Endothelial cell of umbilical vein (primary cell): ENCODE results near the gene CRIM1. TPM values are rescaled to one million over a fixed set of nuclear protein-coding genes. Genes with fewer than 3 reads are reported as not detected.
A peak's percentile ranks its signal among the peaks of the same experiment; 100 is the strongest.

Experiments
- BruUV-seq: library from RNA; stranded (reverse); fragments of 400-500 nt; replicated peaks from 2 replicates; lab custom pipeline; 2021; lab: Mats Ljungman, UMichigan
- CTCF ChIA-PET: fragments of 300-600, 350-600 bp; sonication (Branson Sonifier 250); formaldehyde crosslinking; loops from one replicate; lab custom pipeline; 2021; ENCODE audit warnings: antibody characterized with exemption, inconsistent platforms; lab: Charles Lee
- POLR2A ChIA-PET: fragments of 300-600, 350-600 bp; sonication (Branson Sonifier 250); formaldehyde crosslinking; loops from one replicate; lab custom pipeline; 2021; ENCODE audit warnings: antibody characterized with exemption, inconsistent platforms; lab: Charles Lee
- DNase-seq: peaks from one replicate; pipeline ENCODE4 v3.0.0-alpha.2; 2011; ENCODE audit warnings: low read depth, low spot score
- FAIRE-seq: peaks from 2 replicates; lab custom pipeline; 2011; peaks lifted over from hg19 to GRCh38; lab: Jason Lieb, UNC
- H2AFZ ChIP-seq: 2 replicates; pipeline ENCODE4 v1.6.0; 2012; ENCODE audit warnings: low read depth, low read length, control low read depth, inconsistent platforms
- H3K27ac ChIP-seq: 2 replicates; pipeline ENCODE4 v1.5.1; 2011; ENCODE audit warnings: low read depth, mild to moderate bottlenecking, control low read depth, low read length, moderate library complexity; ENCODE audit not compliant: insufficient read depth
- H3K27me3 ChIP-seq, 2 experiments: 2 replicates each; pipeline versions ENCODE4 v1.6.0 to v1.6.1; 2011; ENCODE audit warnings: low read length in 2 of 2, mixed read lengths in 1 of 2; ENCODE audit not compliant: control insufficient read depth in 2 of 2, insufficient read depth in 2 of 2
- H3K36me3 ChIP-seq, 2 experiments: 2 replicates in 1 of 2; 3 replicates in 1 of 2; pipeline ENCODE4 v1.5.1; 2011; ENCODE audit warnings: low read length in 2 of 2, mild to moderate bottlenecking in 1 of 2, moderate library complexity in 1 of 2; ENCODE audit not compliant: control insufficient read depth in 2 of 2, insufficient read depth in 2 of 2; ENCODE audit errors: extremely low read depth in 1 of 2
- H3K4me1 ChIP-seq: 3 replicates; pipeline ENCODE4 v1.5.1; 2011; ENCODE audit warnings: mild to moderate bottlenecking, low read length; ENCODE audit not compliant: control insufficient read depth, insufficient read depth; ENCODE audit errors: extremely low read depth
- H3K4me2 ChIP-seq: 2 replicates; pipeline ENCODE4 v1.6.1; 2011; ENCODE audit warnings: low read length, control low read depth, mixed read lengths; ENCODE audit not compliant: insufficient read depth
- H3K4me3 ChIP-seq, 3 experiments: fragments of 200-600 bp in 1 of 3; sonication (generic), shearing (Covaris generic) in 1 of 3; replicated peaks in 1 of 3; 2 replicates each; pipeline ENCODE4 v1.5.1; 2011 to 2016; ENCODE audit warnings: control low read depth in 3 of 3, low read length in 3 of 3, mild to moderate bottlenecking in 2 of 3, inconsistent platforms in 1 of 3, low read depth in 1 of 3, moderate library complexity in 1 of 3; ENCODE audit not compliant: insufficient read depth in 1 of 3
- H3K79me2 ChIP-seq: 2 replicates; pipeline ENCODE4 v1.6.0; 2012; ENCODE audit warnings: low read length, inconsistent platforms; ENCODE audit not compliant: control insufficient read depth, insufficient read depth
- H3K9ac ChIP-seq: replicated peaks from 2 replicates; pipeline ENCODE3; 2011; ENCODE audit warnings: low read length, control low read depth; ENCODE audit not compliant: insufficient read depth; ENCODE audit errors: extremely low read depth
- H3K9me1 ChIP-seq: replicated peaks from 3 replicates; pipeline ENCODE4 v1.6.0; 2011; ENCODE audit warnings: mild to moderate bottlenecking, low read length; ENCODE audit not compliant: control insufficient read depth, insufficient read depth; ENCODE audit errors: extremely low read depth
- H3K9me3 ChIP-seq: replicated peaks from 2 replicates; pipeline ENCODE4 v1.5.1; 2012; ENCODE audit warnings: low read length, inconsistent platforms; ENCODE audit not compliant: control insufficient read depth, insufficient read depth
- H4K20me1 ChIP-seq: replicated peaks from 2 replicates; pipeline ENCODE3; 2011; ENCODE audit warnings: mild to moderate bottlenecking, low read length; ENCODE audit not compliant: control insufficient read depth, insufficient read depth; ENCODE audit errors: extremely low read depth
- EZH2 ChIP-seq: IDR thresholded peaks from 2 replicates; pipeline ENCODE4 v1.6.1; 2012; ENCODE audit warnings: borderline replicate concordance, low read depth, mild to moderate bottlenecking, moderate library complexity, low read length, inconsistent platforms; ENCODE audit not compliant: severe bottlenecking
- FOS ChIP-seq: IDR thresholded peaks from 2 replicates; pipeline ENCODE4 v1.6.1; 2011; ENCODE audit warnings: mild to moderate bottlenecking, low read length, moderate library complexity, borderline replicate concordance; ENCODE audit not compliant: insufficient read depth
- GATA2 ChIP-seq: IDR thresholded peaks from 2 replicates; pipeline ENCODE4 v1.7.0; 2011; ENCODE audit warnings: low read depth, mild to moderate bottlenecking, moderate library complexity, mixed read lengths, low read length; ENCODE audit not compliant: insufficient read length, insufficient read depth
- JUN ChIP-seq: IDR thresholded peaks from 2 replicates; pipeline ENCODE4 v1.6.1; 2011; ENCODE audit warnings: borderline replicate concordance, low read depth; ENCODE audit not compliant: insufficient read length, insufficient read depth
- POLR2A ChIP-seq: IDR thresholded peaks from 2 replicates; pipeline ENCODE4 v1.6.1; 2012; ENCODE audit warnings: low read depth, mild to moderate bottlenecking, control low read depth, low read length
- dilution Hi-C: fragments of 300-500 bp; cut with MboI; formaldehyde crosslinking; loops from one replicate; pipeline ENCODE4 v1.15.0; 2019; ENCODE audit warnings: low sequenced_read_pairs; ENCODE audit not compliant: extremely low pct_ligation_motif_present
- intact Hi-C: fragments of 100-400 bp; cut with micrococcal nuclease; formaldehyde crosslinking; loops from one replicate; pipeline ENCODE4 v1.10.0; 2022
- polyA plus RNA-seq, 4 experiments: library from polyadenylated mRNA; depleted of rRNA in 3 of 4; stranded (reverse) in 3 of 4; unstranded in 1 of 4; fragments of >200 nt; gene quantifications; 2 replicates each; pipeline versions ENCODE4 v1.2.1 to v1.2.3, GENCODE V29; 2011 to 2012; ENCODE audit warnings: missing spikeins in 1 of 4
- total RNA-seq: library from RNA; stranded (reverse); gene quantifications from 2 replicates; pipeline ENCODE4 v1.2.3, GENCODE V29; 2021
- TF ChIP-seq, protein P1 (sequence below), 2 donors: IDR thresholded peaks; 1 replicate in 1 of 2; 2 replicates in 1 of 2; pipeline ENCODE4 v1.5.1; 2011; ENCODE audit warnings: low read length in 2 of 2, mild to moderate bottlenecking in 2 of 2, moderate library complexity in 2 of 2, control low read depth in 1 of 2, inconsistent platforms in 1 of 2, low read depth in 1 of 2; ENCODE audit not compliant: insufficient read depth in 1 of 2; ENCODE audit errors: extremely low read depth in 1 of 2

CRIM1 gene
- total and polyA plus RNA-seq, 2 donors (not counting 3 experiments of a cell fraction or from before 2014, with no cell fraction given), result 422 to 649 TPM

- peaks cover 95% of the 10 kb centered on the region for H3K4me1 ChIP-seq
- no peak for FAIRE-seq
- no peaks in the 10 kb centered on the region for H4K20me1 ChIP-seq
- H3K9me1 ChIP-seq, result no peaks in the 10 kb centered on the region
- DNase-seq, result peak; percentile 70
- no peaks in the 10 kb centered on the region for H3K27me3 ChIP-seq
- H3K4me2 ChIP-seq, result peak overlapping the region; percentile 58
- H3K79me2 ChIP-seq, result peaks cover 65% of the 10 kb centered on the region
- dilution Hi-C loops (no loop called here), intact Hi-C loops (loop anchor here (5.0 to 10.0 kb wide), 2 partner anchors 190 to 223 kb away; no protein-coding TSS in a partner anchor)
- peak overlapping the region; percentile 93 for H3K9ac ChIP-seq
- no peaks in the 10 kb centered on the region for H3K9me3 ChIP-seq
- H3K4me3 ChIP-seq, result peak overlapping the region in 1 of 3 experiments; percentile 33
- no TSS peak for BruUV-seq
- peak; percentile 50 for TF ChIP-seq POLR2A
- TF ChIP-seq EZH2, result no peak
- no peak for TF ChIP-seq JUN
- no peak for TF ChIP-seq GATA2
- TF ChIP-seq FOS, result peak; percentile 33
- TF ChIP-seq, protein P1, sequence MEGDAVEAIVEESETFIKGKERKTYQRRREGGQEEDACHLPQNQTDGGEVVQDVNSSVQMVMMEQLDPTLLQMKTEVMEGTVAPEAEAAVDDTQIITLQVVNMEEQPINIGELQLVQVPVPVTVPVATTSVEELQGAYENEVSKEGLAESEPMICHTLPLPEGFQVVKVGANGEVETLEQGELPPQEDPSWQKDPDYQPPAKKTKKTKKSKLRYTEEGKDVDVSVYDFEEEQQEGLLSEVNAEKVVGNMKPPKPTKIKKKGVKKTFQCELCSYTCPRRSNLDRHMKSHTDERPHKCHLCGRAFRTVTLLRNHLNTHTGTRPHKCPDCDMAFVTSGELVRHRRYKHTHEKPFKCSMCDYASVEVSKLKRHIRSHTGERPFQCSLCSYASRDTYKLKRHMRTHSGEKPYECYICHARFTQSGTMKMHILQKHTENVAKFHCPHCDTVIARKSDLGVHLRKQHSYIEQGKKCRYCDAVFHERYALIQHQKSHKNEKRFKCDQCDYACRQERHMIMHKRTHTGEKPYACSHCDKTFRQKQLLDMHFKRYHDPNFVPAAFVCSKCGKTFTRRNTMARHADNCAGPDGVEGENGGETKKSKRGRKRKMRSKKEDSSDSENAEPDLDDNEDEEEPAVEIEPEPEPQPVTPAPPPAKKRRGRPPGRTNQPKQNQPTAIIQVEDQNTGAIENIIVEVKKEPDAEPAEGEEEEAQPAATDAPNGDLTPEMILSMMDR (IDR thresholded peaks at IDR 0.05; ENCODE audit: extremely low read depth in 1 of 2, insufficient read depth in 1 of 2, low read depth in 1 of 2, low read length in 2 of 2), result no peak
- ChIA-PET POLR2A (interaction anchor here (0.7 to 1.7 kb wide), 3 partner anchors 36 to 207 kb away, joined by 3 to 10 read pairs (median 3); partner anchors contain the start of genes CRIM1 and FEZ2), CTCF (interaction anchor here (0.9 to 4.5 kb wide), 11 partner anchors 10 to 223 kb away, joined by 3 to 29 read pairs (median 4); no protein-coding TSS in a partner anchor)
- peak overlapping the region; percentile 98 for H3K27ac ChIP-seq
- H3K36me3 ChIP-seq, result no peaks in the 10 kb centered on the region
- H2AFZ ChIP-seq, result no peak overlapping the region
These were observed 206.7 kb downstream of the CRIM1 start for GRCh38 chr2:36562240-36562639.
